ENCODE measurements around the gene WNT11.
A peak's percentile ranks its signal among the peaks of the same experiment; 100 is the strongest.

The WNT11 gene

GRCh38 chr11:76237914-76238313 is 31.6 kb upstream of the WNT11 start:
- no peak for DNase-seq (ENCODE audit: low read depth in 2 of 2)

GRCh38 chr11:76237000-76237649 is 30.8 kb upstream of the WNT11 start:
- DNase-seq (ENCODE audit: low read depth in 2 of 2): no peak

- DNase-seq (ENCODE audit: low read depth in 2 of 2): peak in 1 of 2 donors; percentile 5
Observed at GRCh38 chr11:76236092-76236999, 30.0 kb upstream of the WNT11 start.

- DNase-seq (ENCODE audit: low read depth in 2 of 2): peak; percentile 69 to 79
Observed at GRCh38 chr11:76235233-76236091, 29.2 kb upstream of the WNT11 start.

GRCh38 chr11:76234416-76235232 is 28.3 kb upstream of the WNT11 start:
- DNase-seq (ENCODE audit: low read depth in 2 of 2): no peak

- no peak for DNase-seq (ENCODE audit: low read depth in 2 of 2)
Observed at GRCh38 chr11:76234021-76234415, 27.7 kb upstream of the WNT11 start.

GRCh38 chr11:76233196-76233921 is 27.1 kb upstream of the WNT11 start:
- no peak for DNase-seq (ENCODE audit: low read depth in 2 of 2)

GRCh38 chr11:76232026-76232665 is 25.8 kb upstream of the WNT11 start:
- no peak for DNase-seq (ENCODE audit: low read depth in 2 of 2)

GRCh38 chr11:76231121-76231738 is 24.9 kb upstream of the WNT11 start:
- DNase-seq (ENCODE audit: low read depth in 2 of 2): no peak

GRCh38 chr11:76230392-76230791 is 24.1 kb upstream of the WNT11 start:
- no peak for DNase-seq (ENCODE audit: low read depth in 2 of 2)

- no peak for DNase-seq (ENCODE audit: low read depth in 2 of 2)
Observed at GRCh38 chr11:76229690-76230240, 23.5 kb upstream of the WNT11 start.

- no peak for DNase-seq (ENCODE audit: low read depth in 2 of 2)
Observed at GRCh38 chr11:76228875-76229149, 22.5 kb upstream of the WNT11 start.

- no peak for DNase-seq (ENCODE audit: low read depth in 2 of 2)
Observed at GRCh38 chr11:76228071-76228874, 22.0 kb upstream of the WNT11 start.

- no peak for DNase-seq (ENCODE audit: low read depth in 2 of 2)
Observed at GRCh38 chr11:76226626-76227025, 20.3 kb upstream of the WNT11 start.

GRCh38 chr11:76225122-76225611 is 18.9 kb upstream of the WNT11 start:
- no peak for DNase-seq (ENCODE audit: low read depth in 2 of 2)

GRCh38 chr11:76224461-76225121 is 18.3 kb upstream of the WNT11 start:
- no peak for DNase-seq (ENCODE audit: low read depth in 2 of 2)

GRCh38 chr11:76221365-76221764 is 15.1 kb upstream of the WNT11 start:
- DNase-seq (ENCODE audit: low read depth in 2 of 2): no peak

- DNase-seq (ENCODE audit: low read depth in 2 of 2): no peak
Observed at GRCh38 chr11:76219243-76219642, 12.9 kb upstream of the WNT11 start.

Measured in stimulated activated CD8-positive, alpha-beta memory T cell treated with anti-CD3 and anti-CD28 coated beads, Interleukin-15, amount 100 ng/mL, for 4 hours (primary cell).